CD4-positive, alpha-beta T cell treated with Interleukin-15 for 1 hour (primary cell): ENCODE measurements around the gene VWA5B2.
"Not testable (repeated sequence)": the region's sequence is repeated elsewhere in the genome, so short reads cannot be mapped to it uniquely, and the experiment has no call there.

ENCODE experiments used
- DNase-seq: peaks from one replicate; pipeline ENCODE4 v3.0.0-alpha.2; 2020

VWA5B2 gene

DNA sequence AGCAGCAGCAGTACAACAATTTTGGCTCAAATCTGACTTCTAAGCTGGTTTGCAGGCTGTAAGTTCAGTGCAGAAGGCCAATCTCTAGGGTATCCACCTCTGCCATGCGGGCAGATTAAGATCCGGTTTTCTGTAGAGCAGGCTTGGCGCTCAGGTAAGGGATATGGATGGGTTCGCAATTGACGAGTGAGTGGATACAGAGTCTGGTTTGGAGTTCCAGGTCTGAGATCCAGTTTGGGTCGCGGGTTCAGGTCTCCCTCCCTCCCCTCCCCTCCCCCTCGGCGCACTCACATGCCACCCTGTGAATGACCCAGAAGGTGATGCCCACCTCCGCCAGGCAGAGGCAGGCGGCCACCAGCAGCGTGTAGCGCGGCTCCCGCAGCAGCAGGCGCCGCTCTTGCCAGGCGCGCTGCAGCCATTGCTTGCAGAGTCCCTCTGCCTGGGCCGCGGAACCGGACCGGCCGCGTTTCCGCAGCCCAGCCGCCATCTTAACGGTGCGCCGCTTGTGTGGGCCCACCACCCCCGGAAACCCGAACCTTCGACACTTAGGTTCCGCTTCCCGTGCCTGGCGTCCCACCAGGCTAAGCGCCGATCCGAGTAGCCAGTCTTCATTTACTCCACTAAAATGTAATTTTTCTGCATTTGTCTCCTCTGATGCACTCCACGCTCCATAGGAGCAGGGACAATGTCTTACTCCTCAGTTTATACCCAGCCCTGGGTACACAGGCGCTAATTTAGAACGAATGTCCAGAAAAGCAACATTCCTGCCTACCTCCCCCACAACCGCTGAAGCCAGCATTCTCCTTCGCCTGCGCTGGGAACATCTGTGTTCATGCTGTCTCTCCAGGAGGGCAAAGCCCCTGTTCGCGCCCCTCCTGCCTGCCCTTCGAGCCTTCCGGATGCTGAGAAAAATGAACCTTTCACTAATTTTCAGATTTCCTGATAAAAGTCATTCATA lies 19.3 kb downstream of the VWA5B2 start, which contains the start of gene ALG3:
Gene ALG3, minus strand, starts transcription at position 509 of the 958 bp plus-strand sequence. Its CDS starts 22 bp downstream, at position 487.
- peak; percentile 82 for DNase-seq

DNA sequence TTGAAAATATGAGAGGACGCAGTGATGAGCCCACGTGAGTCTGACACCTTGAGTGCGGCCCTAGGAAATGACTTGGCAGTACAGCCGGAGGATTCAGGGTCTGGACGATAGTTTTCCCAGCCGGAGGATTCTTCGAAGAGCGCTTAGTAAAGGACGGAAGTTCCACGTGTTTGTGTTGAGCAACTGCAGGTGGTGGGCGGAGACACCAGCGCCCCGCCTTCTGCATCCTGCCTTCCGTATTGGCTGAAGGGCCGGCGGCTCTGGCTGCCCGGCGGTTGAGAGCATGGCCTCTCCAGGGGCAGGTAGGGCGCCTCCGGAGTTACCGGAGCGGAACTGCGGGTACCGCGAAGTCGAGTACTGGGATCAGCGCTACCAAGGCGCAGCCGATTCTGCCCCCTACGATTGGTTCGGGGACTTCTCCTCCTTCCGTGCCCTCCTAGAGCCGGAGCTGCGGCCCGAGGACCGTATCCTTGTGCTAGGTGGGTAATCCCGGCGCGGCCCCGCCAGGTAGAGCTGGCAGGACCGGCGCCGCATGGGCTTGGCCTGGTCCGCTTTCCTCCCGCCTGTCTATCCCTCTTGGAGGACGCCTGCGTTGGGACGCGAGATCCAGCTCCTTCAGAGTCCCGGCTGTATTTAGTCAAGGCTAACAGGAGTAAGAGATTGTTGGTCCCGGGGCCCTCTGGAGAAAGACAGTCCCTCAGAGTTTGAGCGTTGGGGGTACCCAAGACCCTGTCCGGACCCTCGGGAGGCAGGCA lies 20.2 kb downstream of the VWA5B2 start, which contains the start of gene EEF1AKMT4:
Gene EEF1AKMT4, plus strand, starts transcription at position 261 of the 755 bp plus-strand sequence. Its CDS starts 23 bp downstream, at position 284.
- peak; percentile 98 for DNase-seq

DNA sequence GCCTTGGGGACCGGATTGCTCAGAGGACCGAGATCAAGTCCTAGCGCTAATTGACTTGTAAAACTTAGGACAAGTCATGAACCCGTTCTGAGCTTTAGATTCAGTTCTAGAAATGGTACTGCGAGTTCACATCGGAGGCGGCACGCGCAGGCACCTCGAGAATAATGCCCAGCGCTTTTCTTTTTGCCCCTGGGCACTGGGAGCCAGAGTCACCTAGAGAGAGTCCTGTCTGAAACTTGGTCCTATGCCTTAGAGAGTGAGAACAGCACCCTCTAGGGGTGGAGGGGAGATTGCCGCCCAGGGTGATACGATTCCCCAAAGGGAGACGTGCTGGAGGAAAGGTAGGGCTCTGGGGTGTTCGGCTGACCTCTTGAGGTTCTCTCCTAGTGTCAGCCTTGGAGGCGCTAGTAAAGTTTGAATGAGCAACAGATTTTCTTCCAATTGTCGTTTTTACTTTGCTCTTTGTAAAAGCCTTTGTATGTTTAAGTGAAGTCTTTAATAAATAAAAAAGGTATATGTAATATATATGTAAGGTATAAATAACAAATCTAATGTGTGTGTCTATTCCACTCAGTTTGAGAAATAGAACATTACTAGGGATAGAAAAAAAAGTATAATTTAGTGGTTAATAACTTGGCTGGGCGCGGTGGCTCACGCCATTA lies 20.9 kb downstream of the VWA5B2 start:
- DNase-seq: peak; percentile 86

DNA sequence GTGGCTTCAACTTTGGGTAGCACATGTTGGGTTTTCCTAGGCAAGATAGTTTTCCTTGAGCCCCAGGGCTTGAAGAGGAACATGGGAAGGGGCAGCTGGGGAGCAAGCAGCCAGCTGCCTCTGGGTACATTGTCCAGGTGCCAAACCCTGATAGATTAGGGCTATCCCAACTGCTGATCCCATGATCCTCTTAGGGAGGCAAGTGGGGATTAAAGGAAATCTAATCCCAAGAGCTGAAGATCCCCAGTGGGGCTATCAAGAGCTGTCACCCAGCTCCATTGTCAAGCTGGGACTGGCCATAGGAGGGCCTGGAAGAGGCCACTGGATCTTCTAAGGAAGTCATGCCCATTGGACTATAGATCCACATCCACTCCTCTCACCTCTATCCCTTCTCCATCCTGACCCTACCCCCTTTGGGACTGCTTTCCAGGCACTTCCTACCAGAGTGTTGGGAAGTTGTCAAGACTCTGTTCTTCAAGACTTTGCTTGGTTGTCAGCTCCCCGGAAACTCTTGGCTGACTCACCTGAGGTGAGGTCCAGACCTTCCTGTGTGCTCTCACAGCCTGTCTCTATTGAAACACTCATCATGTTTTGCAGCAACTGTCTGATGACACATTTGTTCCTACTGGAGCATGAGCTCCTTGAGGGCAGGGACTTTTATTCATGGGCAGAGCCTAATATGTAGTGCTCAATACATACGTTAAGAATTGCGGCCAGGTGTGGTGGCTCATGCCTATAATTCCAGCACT lies 26.1 kb downstream of the VWA5B2 start:
- DNase-seq: no peak

DNA sequence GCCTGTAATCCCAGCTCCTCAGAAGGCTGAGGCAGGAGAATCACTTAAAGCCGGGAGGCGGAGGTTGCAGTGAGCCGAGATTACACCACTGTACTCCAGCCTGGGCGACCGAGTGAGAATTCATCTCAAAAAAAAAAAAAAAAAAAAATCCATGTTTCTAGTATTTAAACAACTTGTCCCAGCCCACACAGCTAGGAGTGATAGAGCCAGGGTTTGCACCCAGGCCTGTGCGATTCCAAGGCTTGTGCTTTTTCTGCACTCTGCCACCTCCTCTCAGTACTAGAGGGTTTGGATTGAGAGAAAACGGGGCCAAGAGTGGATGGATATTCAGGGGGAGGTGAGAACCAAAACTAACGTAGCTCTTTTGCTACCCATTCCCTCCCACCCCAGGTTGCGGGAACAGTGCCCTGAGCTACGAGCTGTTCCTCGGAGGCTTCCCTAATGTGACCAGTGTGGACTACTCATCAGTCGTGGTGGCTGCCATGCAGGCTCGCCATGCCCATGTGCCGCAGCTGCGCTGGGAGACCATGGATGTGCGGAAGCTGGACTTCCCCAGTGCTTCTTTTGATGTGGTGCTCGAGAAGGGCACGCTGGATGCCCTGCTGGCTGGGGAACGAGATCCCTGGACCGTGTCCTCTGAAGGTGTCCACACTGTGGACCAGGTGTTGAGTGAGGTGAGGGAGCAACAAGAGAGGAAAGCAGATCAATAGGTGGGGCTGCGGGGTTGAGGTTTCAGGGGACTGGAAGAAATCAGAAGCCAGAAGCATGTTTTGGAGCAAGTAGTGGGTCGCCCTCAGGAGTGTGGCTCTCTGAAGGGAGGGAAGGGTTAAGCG lies 27.9 kb downstream of the VWA5B2 start:
- no peak for DNase-seq

DNA sequence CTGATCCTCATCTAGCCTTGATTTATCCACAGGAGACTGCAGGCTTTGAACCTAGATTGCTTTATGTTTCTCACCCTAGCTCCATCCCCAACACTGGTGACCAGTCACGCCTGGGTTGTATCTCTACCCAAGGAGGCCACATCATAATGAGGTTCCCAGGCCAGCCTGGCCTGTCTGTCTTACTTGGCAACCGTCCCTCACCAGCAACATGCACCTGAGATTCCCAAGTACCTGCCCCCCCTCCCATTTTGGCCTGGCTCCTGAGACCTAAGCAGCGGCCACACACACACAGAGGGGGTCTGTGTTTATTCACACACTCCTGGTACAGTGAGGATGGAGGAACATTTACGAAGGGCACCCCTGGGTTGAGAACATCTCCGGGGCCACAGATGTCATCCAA lies 29.5 kb downstream of the VWA5B2 start:
- no peak for DNase-seq

DNA sequence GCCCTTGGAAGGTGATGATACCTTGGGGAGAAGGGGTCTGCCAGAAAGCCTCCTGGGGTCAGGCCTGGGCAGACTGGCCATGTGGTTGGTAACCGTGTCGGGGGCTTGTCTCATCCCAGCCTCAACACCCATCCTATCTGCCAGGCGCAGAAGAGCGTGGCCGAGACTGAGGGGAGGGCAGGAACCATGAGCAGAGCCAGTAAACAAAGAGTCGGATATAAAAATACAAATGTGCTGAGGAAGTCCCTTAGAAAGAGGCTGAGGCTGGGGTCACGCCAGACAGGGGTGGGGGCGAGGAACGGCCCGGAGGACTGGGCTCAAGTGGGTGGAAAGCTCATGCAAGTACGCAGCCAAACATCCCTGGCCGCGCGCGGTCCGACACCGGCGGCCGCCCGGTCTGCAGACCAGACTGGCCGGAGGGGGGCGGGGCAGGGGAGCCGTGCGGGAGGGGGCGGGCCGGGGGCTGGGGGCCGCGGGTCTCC lies 30.1 kb downstream of the VWA5B2 start:
- DNase-seq: no peak

DNA sequence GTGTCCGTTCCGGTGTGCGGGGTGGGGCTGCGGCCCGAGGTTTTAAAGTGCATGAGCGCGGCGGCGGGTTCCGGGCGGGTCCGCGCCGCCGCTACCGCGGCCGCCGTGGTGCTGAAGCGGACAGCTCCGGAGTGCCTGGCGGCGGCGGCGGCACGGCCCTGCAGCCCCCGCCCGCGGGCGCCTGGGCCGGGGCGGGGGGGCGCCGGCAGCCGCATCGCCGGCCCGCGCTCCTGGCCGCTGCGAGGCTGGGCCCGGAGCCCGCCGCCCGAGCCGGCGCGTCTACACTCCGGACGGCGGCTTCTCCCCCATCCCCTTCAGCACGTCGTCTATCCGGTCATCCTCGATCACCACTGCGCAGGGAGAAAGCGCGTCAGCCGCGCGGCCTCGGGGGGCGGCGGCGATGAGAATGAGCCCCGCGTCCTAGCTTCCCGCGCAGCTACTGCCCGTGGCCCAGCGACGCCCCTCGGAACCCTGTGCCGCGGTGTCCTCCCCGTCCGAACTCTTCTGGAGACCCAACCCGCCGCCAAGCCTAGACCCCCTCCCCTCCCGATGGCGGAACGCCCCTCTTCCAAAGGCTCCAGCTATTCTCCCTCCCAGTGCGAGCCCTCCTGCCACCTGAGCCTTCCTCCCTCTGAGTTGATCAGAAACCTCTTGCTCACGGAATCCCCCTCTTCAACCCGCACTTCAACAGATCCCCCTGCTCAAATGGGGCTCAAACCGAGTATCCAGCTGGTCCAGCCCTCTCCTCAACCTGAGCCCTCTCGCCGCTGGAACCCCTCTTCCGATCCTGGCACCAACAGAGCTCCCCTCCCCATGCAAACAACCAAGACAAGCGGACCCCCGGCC lies 30.7 kb downstream of the VWA5B2 start:
- no peak for DNase-seq

DNA sequence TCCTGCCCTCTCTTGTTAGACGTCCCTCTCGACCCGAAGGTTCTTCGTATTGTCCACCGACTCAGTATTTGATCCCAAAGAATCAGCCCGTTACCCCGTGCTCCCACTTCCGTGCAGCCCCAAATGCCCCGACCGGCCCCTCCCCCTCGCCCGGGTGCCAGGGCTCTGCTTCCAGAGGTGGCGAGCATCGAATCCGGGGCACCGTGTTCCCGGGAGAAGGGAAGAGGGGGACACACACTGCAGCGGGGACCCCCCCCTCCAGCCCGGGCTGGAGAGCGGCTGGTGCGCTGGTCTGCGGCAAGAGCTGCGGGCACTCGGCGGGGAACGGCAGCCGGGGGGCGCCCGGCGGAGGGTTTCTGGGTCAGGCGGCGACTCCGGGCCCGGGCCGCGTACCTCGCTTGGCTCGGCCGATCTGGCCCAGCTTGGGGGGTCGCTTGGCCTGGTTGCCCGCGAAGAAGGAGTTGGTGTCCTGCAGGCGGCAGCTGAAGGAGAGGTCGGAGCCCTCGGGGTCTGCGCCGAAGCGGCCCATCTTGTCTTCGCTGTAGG lies 31.4 kb downstream of the VWA5B2 start:
- DNase-seq: no peak

DNA sequence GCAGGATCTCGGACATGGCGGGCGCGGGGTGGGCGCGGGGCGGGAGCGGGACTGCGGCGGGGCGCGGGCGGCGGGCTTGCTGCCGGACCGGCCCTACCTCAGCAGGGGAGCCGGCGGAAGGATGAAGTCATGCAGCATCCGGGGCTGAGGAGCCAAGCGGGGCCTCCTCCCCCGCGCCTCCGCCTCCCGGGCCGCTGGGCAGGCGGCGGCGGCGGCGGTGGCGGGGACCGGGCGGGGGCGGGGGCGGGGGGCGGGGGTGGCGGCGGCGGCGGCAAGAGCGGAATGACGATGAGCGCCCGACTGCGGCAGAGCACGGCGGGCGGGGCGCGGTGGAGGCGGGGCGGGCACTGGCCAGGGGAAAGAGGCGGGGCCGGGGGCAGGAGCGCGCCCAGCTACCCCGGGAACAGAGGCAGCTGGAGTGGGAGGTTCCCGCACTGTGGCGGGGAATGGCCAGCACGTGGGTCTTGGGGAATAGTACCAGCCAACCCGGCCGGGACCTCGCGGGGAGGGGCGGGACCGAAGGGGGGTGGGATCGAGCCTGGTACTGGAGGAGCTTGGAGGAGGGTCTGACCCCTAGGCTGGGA lies 32.0 kb downstream of the VWA5B2 start, which contains the start of gene CAMK2N2:
Gene CAMK2N2, minus strand, starts transcription at position 284 of the 584 bp plus-strand sequence. Its CDS starts 268 bp downstream, at position 16.
- peak; percentile 49 for DNase-seq

DNA sequence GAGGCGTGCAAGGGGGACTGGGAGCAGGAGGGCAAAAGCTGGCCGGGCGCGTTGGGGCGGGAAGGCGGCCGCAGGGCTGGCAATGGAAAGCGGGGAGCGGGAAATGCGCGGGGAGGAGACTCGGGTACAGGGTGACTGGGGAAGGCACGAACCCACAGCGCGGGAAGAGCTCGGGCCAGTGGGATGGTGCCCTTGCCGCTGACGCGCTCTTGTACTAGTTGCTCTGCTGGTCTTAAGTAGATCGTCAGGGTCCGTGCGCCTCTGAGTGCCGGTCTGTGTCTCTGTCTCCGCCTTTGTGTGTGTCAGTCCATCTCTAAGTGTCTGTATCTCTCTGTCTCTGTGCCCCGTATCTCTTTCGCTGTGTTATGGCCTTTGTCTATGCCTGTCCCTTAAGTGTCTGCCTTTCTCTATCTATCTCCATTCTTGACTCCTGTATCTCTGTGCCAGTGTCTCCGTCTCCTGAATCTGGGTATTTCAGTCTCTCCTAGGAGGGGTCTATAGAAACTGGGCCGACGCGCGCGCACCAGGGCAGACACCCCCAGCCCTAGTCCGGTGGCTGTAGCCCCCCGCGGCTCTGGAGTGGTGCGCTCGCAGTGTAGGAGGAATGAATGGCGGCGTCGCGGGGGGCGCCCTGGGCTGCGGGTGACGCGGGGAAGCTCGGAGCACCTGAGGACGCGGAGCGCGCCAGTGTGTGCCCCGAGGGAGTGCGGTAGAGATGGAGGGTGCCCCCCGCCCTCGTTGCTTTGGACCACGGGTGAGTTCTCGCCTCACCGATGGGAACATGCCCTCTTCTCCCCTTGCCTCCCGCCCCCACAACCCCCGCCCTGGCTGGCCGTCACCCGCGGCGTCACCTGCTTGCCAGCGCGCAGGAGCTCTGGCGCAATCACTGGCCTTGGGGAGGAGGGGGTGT lies 32.7 kb downstream of the VWA5B2 start:
- peak; percentile 32 for DNase-seq

DNA sequence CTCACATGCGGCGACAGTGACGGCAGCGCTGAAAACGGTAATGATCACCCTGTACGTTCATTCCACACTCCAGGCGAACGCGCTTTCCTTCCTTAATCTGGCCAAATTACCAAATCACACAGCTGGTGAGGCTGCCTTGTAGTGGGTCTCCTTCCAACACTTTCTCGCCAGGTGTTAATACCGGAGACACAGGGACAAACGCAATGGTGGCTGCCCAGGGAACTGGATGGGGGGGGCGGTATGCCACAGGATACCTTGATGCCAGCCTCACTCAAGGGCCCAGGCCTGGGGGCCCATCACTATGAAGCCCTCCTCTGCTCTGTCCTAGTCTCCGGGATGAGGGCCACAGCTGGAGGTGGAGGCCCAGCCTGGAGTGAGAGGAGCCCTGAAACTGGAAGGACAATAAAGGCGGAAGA lies 33.4 kb downstream of the VWA5B2 start:
- no peak for DNase-seq

DNA sequence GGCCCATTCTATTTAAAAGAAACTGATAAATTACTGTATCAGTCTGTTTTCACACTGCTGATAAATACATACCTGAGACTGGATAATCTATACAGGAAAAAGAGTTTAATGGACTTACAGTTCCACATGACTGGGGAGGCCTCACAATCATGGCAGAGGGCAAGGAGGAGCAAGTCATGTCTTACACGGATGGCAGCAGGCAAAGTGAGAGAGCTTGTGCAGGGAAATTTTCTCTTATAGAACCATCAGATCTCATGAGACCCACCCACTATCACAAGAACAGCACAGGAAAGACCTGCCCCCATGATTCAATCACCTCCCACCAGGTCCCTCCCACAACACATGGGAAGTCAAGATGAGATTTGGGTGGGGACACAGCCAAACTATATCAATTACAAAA lies 37.9 kb downstream of the VWA5B2 start:
- DNase-seq: not testable (repeated sequence)

DNA sequence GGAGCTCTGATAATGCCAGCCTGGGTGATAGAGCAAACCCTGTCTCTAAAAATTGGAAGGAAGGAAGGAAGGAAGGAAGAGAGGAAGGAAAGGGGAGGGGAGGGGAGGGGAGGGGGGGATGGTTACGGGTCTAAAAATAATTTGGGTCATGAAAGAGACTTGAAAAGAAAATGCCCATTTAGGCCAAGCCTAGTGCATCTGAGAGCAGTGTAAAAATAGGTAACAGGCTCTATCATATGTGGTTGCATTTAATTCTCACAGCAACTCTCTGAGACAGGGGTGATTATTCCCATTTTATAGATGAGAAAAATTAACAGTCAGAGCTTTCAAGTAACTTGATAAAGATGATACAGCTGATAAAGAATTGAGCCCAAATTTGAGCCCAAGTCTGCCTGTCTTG lies 42.9 kb downstream of the VWA5B2 start:
- no peak for DNase-seq

DNA sequence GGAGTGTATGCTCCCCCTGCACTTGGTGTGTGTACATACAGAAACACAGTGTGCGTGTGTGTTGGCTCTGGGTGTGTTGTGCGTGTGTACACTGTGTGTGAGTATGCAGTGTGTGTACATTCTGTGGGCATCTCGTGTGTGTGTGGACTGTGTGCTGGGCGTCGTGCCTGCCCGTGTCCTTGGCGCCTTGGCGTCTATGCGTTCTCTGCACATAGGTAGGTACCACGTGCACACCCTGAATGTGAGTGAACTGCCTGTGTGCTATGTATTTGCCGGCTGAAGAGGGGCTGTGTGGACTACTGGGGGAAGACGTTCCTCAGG lies 46.0 kb downstream of the VWA5B2 start:
- DNase-seq: no peak

DNA sequence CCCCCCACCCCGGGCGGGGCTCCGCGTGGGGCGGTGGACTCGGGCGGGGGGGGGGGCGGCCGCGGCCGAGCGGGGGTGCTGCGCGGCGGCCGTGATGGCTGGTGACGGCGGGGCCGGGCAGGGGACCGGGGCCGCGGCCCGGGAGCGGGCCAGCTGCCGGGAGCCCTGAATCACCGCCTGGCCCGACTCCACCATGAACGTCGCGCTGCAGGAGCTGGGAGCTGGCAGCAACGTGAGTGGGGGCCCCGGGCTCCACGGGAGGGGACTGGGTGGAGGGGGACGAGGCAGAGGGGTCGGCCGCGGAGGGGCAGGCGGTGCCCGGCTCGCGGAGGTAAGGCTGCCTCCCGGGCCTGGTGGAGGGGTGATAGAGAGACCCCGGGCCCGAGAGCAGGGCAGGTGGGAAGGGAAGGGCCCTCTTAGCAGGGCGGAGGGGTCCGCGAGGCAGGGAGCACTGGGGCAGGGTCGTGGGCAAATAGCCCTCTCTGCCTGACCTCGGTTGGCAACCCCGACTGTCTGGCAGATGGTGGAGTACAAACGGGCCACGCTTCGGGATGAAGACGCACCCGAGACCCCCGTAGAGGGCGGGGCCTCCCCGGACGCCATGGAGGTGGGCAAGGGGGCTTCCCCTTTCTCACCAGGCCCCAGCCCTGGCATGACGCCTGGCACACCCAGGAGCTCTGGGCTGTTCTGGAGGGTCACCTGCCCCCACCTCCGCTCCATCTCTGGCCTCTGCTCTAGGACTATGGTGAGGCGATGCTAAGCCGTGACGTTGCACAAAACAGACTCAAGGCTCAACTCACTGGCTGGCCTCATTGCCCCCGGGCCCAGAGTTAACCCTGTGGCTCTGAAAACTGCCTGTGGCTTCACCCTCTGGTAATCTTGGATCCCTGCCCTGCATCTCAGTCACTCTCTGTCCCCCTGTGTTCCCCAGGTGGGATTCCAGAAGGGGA lies 46.9 kb downstream of the VWA5B2 start, which contains the start of gene ECE2:
Gene ECE2, plus strand, starts transcription at position 62 of the 950 bp plus-strand sequence. Its CDS starts 132 bp downstream, at position 194.
- no peak for DNase-seq

DNA sequence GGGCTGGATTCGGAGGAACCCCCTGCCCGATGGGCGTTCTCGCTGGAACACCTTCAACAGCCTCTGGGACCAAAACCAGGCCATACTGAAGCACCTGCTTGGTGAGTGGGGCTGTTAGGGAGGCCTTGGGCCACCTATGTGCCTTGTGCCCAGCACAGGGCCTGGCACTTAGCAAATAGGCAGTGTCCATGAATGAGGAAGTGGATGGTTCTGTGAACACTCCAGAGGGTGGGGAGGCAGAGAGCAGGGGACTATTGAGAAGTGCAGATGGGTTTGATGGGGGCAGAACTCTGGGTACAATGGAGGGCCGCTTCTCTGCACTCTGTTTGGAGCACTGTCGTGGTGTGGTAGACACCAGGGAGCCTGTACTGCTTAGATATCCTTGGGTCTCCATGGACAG lies 48.0 kb downstream of the VWA5B2 start:
- no peak for DNase-seq
